Neural cell (in vitro differentiated cells): ENCODE data around the gene LEP. TPM values are rescaled to one million over a fixed set of nuclear protein-coding genes. Genes with fewer than 3 reads are reported as not detected.

Source experiments
- H2AFZ ChIP-seq: fragments of 200-600, 300-800 bp; sonication (generic), shearing (Covaris generic); 2 replicates; pipeline ENCODE4 v1.6.0; 2014; ENCODE audit warnings: low read depth, mild to moderate bottlenecking, antibody characterized with exemption, low read length, moderate library complexity
- H3F3A ChIP-seq: fragments of 200-600 bp; shearing (Covaris generic); 2 replicates; pipeline ENCODE4 v1.6.1; 2016; ENCODE audit warnings: mild to moderate bottlenecking, moderate library complexity, mixed read lengths, antibody characterized with exemption, low read length; ENCODE audit not compliant: insufficient read depth, poor library complexity, severe bottlenecking
- H3K27ac ChIP-seq: fragments of 200-600, 300-800 bp; sonication (generic), shearing (Covaris generic); 2 replicates; pipeline ENCODE4 v1.5.1; 2014; ENCODE audit warnings: mild to moderate bottlenecking, low read length, moderate library complexity
- H3K27me3 ChIP-seq: fragments of 300-800, 200-600 bp; sonication (generic), shearing (Covaris generic); 2 replicates; pipeline ENCODE4 v1.6.0; 2014; ENCODE audit warnings: mild to moderate bottlenecking, low read depth, low read length, moderate library complexity; ENCODE audit not compliant: insufficient read depth
- H3K36me3 ChIP-seq: fragments of 300-800, 200-600 bp; sonication (generic), shearing (Covaris generic); 2 replicates; pipeline ENCODE4 v1.5.1; 2014; ENCODE audit warnings: mild to moderate bottlenecking, antibody characterized with exemption, low read length, moderate library complexity; ENCODE audit not compliant: insufficient read depth
- H3K4me2 ChIP-seq: fragments of 300-800, 200-600 bp; sonication (generic), shearing (Covaris generic); 2 replicates; pipeline ENCODE4 v1.6.0; 2014; ENCODE audit warnings: mild to moderate bottlenecking, low read length
- H3K4me3 ChIP-seq: fragments of 300-800, 200-600 bp; sonication (generic), shearing (Covaris generic); 2 replicates; pipeline ENCODE4 v1.5.1; 2014; ENCODE audit warnings: mild to moderate bottlenecking, low read length, moderate library complexity
- H3K79me2 ChIP-seq: fragments of 200-600 bp; shearing (Covaris generic); replicated peaks from 2 replicates; pipeline ENCODE4 v1.6.0; 2014; ENCODE audit warnings: mild to moderate bottlenecking, low read length, moderate library complexity; ENCODE audit not compliant: insufficient read depth
- H3K9ac ChIP-seq: fragments of 300-800, 200-600 bp; sonication (generic), shearing (Covaris generic); 2 replicates; pipeline ENCODE4 v1.6.1; 2016; ENCODE audit warnings: mild to moderate bottlenecking, low read length, mixed read lengths
- H3K9me2 ChIP-seq: fragments of 200-600 bp; shearing (Covaris generic); 2 replicates; pipeline ENCODE4 v1.6.1; 2016; ENCODE audit warnings: mild to moderate bottlenecking, low read length, mixed read lengths; ENCODE audit not compliant: insufficient read depth
- H3K9me3 ChIP-seq: fragments of 200-600, 300-800 bp; sonication (generic), shearing (Covaris generic); 2 replicates; pipeline ENCODE4 v1.6.1; 2016; ENCODE audit warnings: mild to moderate bottlenecking, mixed run types, low read length, moderate library complexity, mixed read lengths
- H4K20me1 ChIP-seq: fragments of 200-600 bp; shearing (Covaris generic); 2 replicates; pipeline ENCODE4 v1.6.1; 2016; ENCODE audit warnings: mild to moderate bottlenecking, mixed run types; ENCODE audit not compliant: insufficient read depth
- CTCF ChIP-seq: fragments of 450-650 bp; IDR thresholded peaks from 2 replicates; pipeline ENCODE4 v1.5.1; 2014; ENCODE audit warnings: antibody characterized with exemption, mild to moderate bottlenecking, moderate library complexity; ENCODE audit not compliant: poor library complexity, severe bottlenecking
- EP300 ChIP-seq: fragments of 450-650 bp; conservative IDR thresholded peaks from 2 replicates; pipeline ENCODE4 v1.6.1; 2014; ENCODE audit warnings: antibody characterized with exemption, mild to moderate bottlenecking, moderate library complexity; ENCODE audit not compliant: poor library complexity, severe bottlenecking
- EZH2 ChIP-seq: fragments of 200-600, 300-800 bp; shearing (Covaris generic), sonication (generic); IDR thresholded peaks from 2 replicates; pipeline ENCODE4 v1.6.1; 2014; ENCODE audit warnings: antibody characterized with exemption, low read length, borderline replicate concordance, mild to moderate bottlenecking; ENCODE audit not compliant: insufficient read depth, poor library complexity, severe bottlenecking
- MXI1 ChIP-seq: fragments of 450-650 bp; conservative IDR thresholded peaks from 2 replicates; pipeline ENCODE4 v1.6.1; 2014; ENCODE audit warnings: antibody characterized with exemption, mild to moderate bottlenecking; ENCODE audit not compliant: poor library complexity, severe bottlenecking
- POLR2AphosphoS5 ChIP-seq: IDR thresholded peaks from 2 replicates; pipeline ENCODE4 v1.6.1; 2012
- RAD21 ChIP-seq: fragments of 450-650 bp; conservative IDR thresholded peaks from 2 replicates; pipeline ENCODE4 v1.6.1; 2014; ENCODE audit warnings: antibody characterized with exemption, mild to moderate bottlenecking, moderate library complexity
- REST ChIP-seq: IDR thresholded peaks from 2 replicates; pipeline ENCODE4 v1.6.1; 2012; ENCODE audit warnings: borderline replicate concordance
- SMC3 ChIP-seq: fragments of 450-650 bp; conservative IDR thresholded peaks from 2 replicates; pipeline ENCODE4 v1.6.1; 2014; ENCODE audit warnings: antibody characterized with exemption, mild to moderate bottlenecking, moderate library complexity; ENCODE audit not compliant: poor library complexity
- TAF1 ChIP-seq: IDR thresholded peaks from 2 replicates; pipeline ENCODE4 v1.6.1; 2012; ENCODE audit warnings: low read depth
- polyA plus RNA-seq: library from polyadenylated mRNA; depleted of rRNA; stranded (reverse); fragments of >200 nt; gene quantifications from 2 replicates; pipeline ENCODE4 v1.2.3, GENCODE V29; 2014

Gene LEP
- polyA plus RNA-seq, 1 donor from 2014 or later, result not detected

- Histone ChIP-seq H3K9me2 (no peaks in the 10 kb centered on the region), H3K36me3 (no peaks in the 10 kb centered on the region)
Measured at GRCh38 chr7:128203710-128204214, 37.3 kb upstream of the LEP start.

GRCh38 chr7:128204455-128204854 lies 36.6 kb upstream of the LEP start:
- Histone ChIP-seq H3K79me2 (no peaks in the 10 kb centered on the region), H3K36me3 (no peaks in the 10 kb centered on the region), H3K27me3 (peaks cover 32% of the 10 kb centered on the region), H3K4me3 (no peak overlapping the region), H2AFZ (no peak overlapping the region), H3K9me2 (no peaks in the 10 kb centered on the region), H3K9ac (no peak overlapping the region), H4K20me1 (no peaks in the 10 kb centered on the region), H3K4me2 (no peak overlapping the region), H3K27ac (no peak overlapping the region), H3F3A (no peaks in the 10 kb centered on the region), H3K9me3 (no peaks in the 10 kb centered on the region)
- TF ChIP-seq TAF1 (no peak), RAD21 (no peak), CTCF (no peak), POLR2AphosphoS5 (no peak)

More at GRCh38 chr7:128203710-128204214, 37.3 kb upstream of the LEP start:
- no peak overlapping the region for H3K9ac ChIP-seq
- H3K4me2 ChIP-seq, result no peak overlapping the region
- H3K27ac ChIP-seq, result no peak overlapping the region
- no peaks in the 10 kb centered on the region for H3K79me2 ChIP-seq
- H3K27me3 ChIP-seq, result peaks cover 32% of the 10 kb centered on the region
- H3K4me3 ChIP-seq, result no peak overlapping the region
- H3K9me3 ChIP-seq, result no peaks in the 10 kb centered on the region
- H4K20me1 ChIP-seq, result no peaks in the 10 kb centered on the region
- no peak overlapping the region for H2AFZ ChIP-seq
- no peak for TF ChIP-seq EP300
- TF ChIP-seq CTCF, result no peak
- TF ChIP-seq MXI1, result no peak
- no peak for TF ChIP-seq RAD21
- no peak for TF ChIP-seq POLR2AphosphoS5
- no peak for TF ChIP-seq SMC3
- no peak for TF ChIP-seq EZH2
- no peak for TF ChIP-seq TAF1
- no peak for TF ChIP-seq REST
- H3F3A ChIP-seq, result no peaks in the 10 kb centered on the region
